ENCODE results near the gene CFAP100. TPM values are rescaled to one million over a fixed set of nuclear protein-coding genes. Genes with fewer than 3 reads are reported as not detected.

The CFAP100 gene
- total and polyA plus RNA-seq, 2 of the 4 experiments (the other 2 are of a cell fraction), result not detected

DNA sequence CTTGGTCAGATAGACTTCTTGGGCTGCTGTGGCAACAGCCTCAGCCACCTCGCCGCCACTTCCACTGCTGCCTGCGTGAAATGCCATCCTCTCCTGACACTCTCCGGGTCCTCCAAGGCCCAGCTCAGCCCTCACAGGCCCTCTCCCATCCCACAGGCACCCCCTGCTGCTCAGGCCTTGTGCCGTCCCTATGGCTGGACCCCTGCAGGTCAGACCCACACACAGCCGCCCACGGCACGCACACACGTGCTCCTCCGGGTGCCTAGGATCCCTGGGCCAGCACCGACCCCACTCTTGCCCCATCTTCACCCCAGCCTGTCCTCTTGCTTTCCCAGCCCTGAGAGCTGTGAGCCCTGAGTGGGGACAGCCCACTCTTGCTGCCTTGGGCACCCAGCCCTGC is 19.7 kb downstream of the CFAP100 start:
- no peaks in the 10 kb centered on the region for H3K9me3 ChIP-seq (ENCODE audit: control insufficient read depth, insufficient read depth, low read length)
- no peaks in the 10 kb centered on the region for H3K36me3 ChIP-seq (ENCODE audit: control insufficient read depth, insufficient read depth, low read length)
- no TSS peak for BruUV-seq (replicated peaks)
- H3K27me3 ChIP-seq (ENCODE audit: control insufficient read depth, insufficient read depth, low read length), result peaks cover 38% of the 10 kb centered on the region
- H3K27ac ChIP-seq (ENCODE audit: insufficient read depth, low read length), result no peak overlapping the region
- no peak overlapping the region for H2BK5ac ChIP-seq (ENCODE audit: low read depth, low read length, poor library complexity, severe bottlenecking)
- ChIA-PET POLR2A (ENCODE audit: unreplicated experiment) (no interaction called here), CTCF (no interaction called here)
- no peak overlapping the region for H3K56ac ChIP-seq (ENCODE audit: extremely low read depth, insufficient read depth, low read length)
- H2AK5ac ChIP-seq (ENCODE audit: low read depth, low read length), result no peak overlapping the region
- H2BK120ac ChIP-seq (ENCODE audit: low read depth, low read length), result no peak overlapping the region
- dilution Hi-C loops (cut with HindIII; ENCODE audit: low sequenced_read_pairs, unreplicated experiment), result no loop called here
- H4K8ac ChIP-seq (ENCODE audit: low read depth in 2 of 2, low read length in 2 of 2), result no peak overlapping the region
- WGBS, 2 experiments (ENCODE audit: extremely low coverage in 2 of 2, insufficient read length in 1 of 2), result 100% methylated on average over 2 of the region's 11 CpGs; no CpG with 5 or more reads in 1 of the 2 experiments
- ATAC-seq (ENCODE audit: low read depth), result no peak
- no peak overlapping the region for H3K23ac ChIP-seq (ENCODE audit: low read depth, low read length)
- in situ Hi-C loops (cut with MboI; ENCODE audit: low sequenced_read_pairs), result no loop called here
- H2AK9ac ChIP-seq (replicated peaks; ENCODE audit: low read depth, low read length, poor library complexity), result no peak overlapping the region
- no peak overlapping the region for H4K5ac ChIP-seq (ENCODE audit: low read depth, low read length)
- no peak overlapping the region for H2BK20ac ChIP-seq (ENCODE audit: low read depth, low read length)
- no peaks in the 10 kb centered on the region for H3K79me1 ChIP-seq (ENCODE audit: low read depth in 1 of 2, low read length in 2 of 2)
- no peak overlapping the region for H3K4me3 ChIP-seq (ENCODE audit: insufficient read depth, low read depth, low read length)
- H3K4ac ChIP-seq (ENCODE audit: low read depth, low read length), result no peak overlapping the region
- H3K9ac ChIP-seq (ENCODE audit: low read depth, low read length), result no peak overlapping the region
- no peak overlapping the region for H2AFZ ChIP-seq (replicated peaks; ENCODE audit: low read length, poor library complexity)
- no peak for DNase-seq
- no peaks in the 10 kb centered on the region for H4K20me1 ChIP-seq (ENCODE audit: insufficient read depth, low read length)
- TF ChIP-seq, protein P1, sequence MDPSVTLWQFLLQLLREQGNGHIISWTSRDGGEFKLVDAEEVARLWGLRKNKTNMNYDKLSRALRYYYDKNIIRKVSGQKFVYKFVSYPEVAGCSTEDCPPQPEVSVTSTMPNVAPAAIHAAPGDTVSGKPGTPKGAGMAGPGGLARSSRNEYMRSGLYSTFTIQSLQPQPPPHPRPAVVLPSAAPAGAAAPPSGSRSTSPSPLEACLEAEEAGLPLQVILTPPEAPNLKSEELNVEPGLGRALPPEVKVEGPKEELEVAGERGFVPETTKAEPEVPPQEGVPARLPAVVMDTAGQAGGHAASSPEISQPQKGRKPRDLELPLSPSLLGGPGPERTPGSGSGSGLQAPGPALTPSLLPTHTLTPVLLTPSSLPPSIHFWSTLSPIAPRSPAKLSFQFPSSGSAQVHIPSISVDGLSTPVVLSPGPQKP (IDR thresholded peaks at IDR 0.05; ENCODE audit: borderline replicate concordance, low read depth, low read length), result no peak
- TF ChIP-seq CHD1 (IDR thresholded peaks at IDR 0.05; ENCODE audit: low read depth, low read length) (no peak), MAZ (IDR thresholded peaks at IDR 0.05; ENCODE audit: borderline replicate concordance, low read depth, low read length) (no peak)
- TF ChIP-seq, protein P2, sequence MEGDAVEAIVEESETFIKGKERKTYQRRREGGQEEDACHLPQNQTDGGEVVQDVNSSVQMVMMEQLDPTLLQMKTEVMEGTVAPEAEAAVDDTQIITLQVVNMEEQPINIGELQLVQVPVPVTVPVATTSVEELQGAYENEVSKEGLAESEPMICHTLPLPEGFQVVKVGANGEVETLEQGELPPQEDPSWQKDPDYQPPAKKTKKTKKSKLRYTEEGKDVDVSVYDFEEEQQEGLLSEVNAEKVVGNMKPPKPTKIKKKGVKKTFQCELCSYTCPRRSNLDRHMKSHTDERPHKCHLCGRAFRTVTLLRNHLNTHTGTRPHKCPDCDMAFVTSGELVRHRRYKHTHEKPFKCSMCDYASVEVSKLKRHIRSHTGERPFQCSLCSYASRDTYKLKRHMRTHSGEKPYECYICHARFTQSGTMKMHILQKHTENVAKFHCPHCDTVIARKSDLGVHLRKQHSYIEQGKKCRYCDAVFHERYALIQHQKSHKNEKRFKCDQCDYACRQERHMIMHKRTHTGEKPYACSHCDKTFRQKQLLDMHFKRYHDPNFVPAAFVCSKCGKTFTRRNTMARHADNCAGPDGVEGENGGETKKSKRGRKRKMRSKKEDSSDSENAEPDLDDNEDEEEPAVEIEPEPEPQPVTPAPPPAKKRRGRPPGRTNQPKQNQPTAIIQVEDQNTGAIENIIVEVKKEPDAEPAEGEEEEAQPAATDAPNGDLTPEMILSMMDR (conservative IDR thresholded peaks at IDR 0.05; ENCODE audit: low read depth, low read length), result no peak
- H3K18ac ChIP-seq (ENCODE audit: low read depth, low read length), result no peak overlapping the region
- no peak overlapping the region for H4K91ac ChIP-seq (ENCODE audit: insufficient read depth, low read depth, low read length)
- H2BK15ac ChIP-seq (ENCODE audit: low read depth, low read length), result no peak overlapping the region
- H3K4me1 ChIP-seq (ENCODE audit: control insufficient read depth, insufficient read depth, low read length), result no peaks in the 10 kb centered on the region
- H3K14ac ChIP-seq (replicated peaks; ENCODE audit: low read depth, low read length), result no peak overlapping the region
- no peaks in the 10 kb centered on the region for H3K9me1 ChIP-seq (ENCODE audit: insufficient read depth, low read length)
- intact Hi-C loops (cut with micrococcal nuclease), result no loop called here
- no peak overlapping the region for H3K4me2 ChIP-seq (ENCODE audit: low read depth, low read length)
